WI38 (cell line): ENCODE measurements around the gene CIDEC.

Experiments used
- H3K4me3 ChIP-seq: 2 replicates; pipeline ENCODE4 v1.5.1; 2011; ENCODE audit warnings: low read depth, mild to moderate bottlenecking, control low read depth, low read length
- TF ChIP-seq, protein P1 (sequence below): IDR thresholded peaks from 2 replicates; pipeline ENCODE4 v1.5.1; 2012; ENCODE audit warnings: low read depth, mild to moderate bottlenecking, control low read depth, low read length

CIDEC gene

DNA sequence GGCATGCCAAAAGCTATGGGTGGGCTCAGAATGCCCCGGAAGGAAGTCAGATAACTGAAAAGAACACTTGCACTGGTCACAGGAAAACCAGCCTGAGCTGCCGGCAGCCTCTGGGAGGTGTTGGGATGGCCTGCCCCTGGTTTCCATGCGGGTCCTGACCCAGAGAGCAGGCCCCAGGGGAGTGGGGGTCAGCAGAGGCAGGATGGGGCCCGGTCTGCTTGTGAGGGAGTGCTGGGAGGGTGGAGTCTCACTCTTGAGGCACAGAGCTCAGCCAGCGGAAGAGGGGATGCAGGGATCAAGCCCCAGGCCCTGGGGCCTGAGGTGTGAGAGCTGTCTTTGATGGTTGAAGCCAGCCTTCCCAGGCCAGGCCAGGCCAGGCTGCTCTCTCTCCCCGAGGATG is 33.8 kb downstream of the CIDEC start:
- H3K4me3 ChIP-seq, result no peak overlapping the region
- TF ChIP-seq, protein P1, sequence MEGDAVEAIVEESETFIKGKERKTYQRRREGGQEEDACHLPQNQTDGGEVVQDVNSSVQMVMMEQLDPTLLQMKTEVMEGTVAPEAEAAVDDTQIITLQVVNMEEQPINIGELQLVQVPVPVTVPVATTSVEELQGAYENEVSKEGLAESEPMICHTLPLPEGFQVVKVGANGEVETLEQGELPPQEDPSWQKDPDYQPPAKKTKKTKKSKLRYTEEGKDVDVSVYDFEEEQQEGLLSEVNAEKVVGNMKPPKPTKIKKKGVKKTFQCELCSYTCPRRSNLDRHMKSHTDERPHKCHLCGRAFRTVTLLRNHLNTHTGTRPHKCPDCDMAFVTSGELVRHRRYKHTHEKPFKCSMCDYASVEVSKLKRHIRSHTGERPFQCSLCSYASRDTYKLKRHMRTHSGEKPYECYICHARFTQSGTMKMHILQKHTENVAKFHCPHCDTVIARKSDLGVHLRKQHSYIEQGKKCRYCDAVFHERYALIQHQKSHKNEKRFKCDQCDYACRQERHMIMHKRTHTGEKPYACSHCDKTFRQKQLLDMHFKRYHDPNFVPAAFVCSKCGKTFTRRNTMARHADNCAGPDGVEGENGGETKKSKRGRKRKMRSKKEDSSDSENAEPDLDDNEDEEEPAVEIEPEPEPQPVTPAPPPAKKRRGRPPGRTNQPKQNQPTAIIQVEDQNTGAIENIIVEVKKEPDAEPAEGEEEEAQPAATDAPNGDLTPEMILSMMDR, result no peak

DNA sequence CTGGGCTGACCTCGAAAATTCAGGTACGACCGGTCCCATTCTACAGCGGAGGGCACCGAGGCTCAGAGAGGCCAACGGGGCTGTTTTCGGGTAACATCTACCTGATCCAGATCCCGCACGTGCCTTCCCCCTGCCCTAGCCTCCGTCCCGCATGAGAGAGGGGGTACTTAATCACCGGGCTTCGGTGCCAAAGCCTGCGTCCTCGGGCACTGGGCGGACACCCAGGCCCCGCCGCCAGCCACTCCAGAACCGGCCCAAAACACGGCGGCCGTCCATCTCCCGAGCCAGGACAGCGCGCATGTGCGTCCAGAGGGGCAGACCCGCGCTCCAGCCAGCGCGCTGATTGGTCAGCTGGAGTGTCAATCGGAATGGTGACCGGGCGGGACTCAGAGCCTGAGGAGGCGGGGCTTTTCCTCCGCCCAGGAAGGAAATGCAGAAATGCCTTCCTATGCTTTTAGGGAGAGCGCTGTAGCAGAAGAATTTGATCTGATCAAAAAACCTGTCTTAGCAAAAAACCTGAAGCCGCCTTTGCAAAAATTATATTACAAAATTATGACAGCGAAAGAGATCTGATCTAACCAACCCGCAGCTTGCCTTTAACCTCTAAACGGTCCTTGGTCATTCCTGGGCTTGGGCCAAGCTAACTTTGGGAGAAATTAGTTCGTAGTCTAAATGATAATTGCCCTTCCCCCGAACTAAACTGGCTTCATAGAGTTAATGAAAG is 36.2 kb downstream of the CIDEC start, which contains the start of gene RPUSD3:
RPUSD3 (minus strand) TSS at position 294 of the 724 bp plus-strand sequence; CDS start at position 276, 18 bp downstream.
- H3K4me3 ChIP-seq, result peak within 1 kb of the TSS; percentile 92
- TF ChIP-seq, protein P1, result no peak

DNA sequence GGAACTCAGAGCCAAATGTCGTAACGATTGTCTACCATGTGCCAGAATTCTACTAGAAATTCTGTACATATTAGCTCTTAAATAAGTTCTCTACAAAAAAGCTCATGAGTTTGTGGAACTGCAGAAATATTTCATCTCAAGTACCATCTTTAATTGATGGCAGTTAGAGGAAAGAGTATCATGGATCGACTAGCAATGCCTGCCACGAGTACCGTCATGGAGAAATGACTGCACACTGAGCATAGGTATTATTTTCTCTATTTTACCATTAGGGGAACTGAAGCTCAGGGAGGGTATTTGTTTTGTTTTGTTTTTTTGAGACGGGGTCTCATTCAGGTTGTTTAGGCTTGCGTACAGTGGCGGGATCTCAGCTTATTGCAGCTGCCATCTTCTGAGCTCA is 39.0 kb downstream of the CIDEC start:
- no peak overlapping the region for H3K4me3 ChIP-seq
- TF ChIP-seq, protein P1, result no peak

DNA sequence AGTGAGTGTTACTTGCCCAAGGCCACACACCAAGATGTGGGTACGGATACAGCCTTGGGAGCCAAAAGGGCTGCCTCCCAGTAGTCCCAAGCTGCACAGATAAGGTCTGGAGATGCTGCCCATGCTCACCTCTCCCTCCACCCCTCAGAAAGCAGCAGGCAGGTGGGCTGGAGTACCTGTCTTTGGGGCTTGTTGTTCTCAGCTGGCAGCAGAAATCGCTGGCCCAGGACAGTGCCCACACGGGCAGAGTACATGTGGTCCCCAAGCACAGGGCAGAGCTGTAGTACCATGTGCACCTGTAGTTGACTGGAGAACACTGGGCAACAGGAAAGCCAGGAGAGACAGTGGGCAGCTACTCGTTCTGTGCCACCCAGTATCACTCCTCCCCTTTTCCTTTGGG is 41.2 kb downstream of the CIDEC start:
- TF ChIP-seq, protein P1, result no peak

DNA sequence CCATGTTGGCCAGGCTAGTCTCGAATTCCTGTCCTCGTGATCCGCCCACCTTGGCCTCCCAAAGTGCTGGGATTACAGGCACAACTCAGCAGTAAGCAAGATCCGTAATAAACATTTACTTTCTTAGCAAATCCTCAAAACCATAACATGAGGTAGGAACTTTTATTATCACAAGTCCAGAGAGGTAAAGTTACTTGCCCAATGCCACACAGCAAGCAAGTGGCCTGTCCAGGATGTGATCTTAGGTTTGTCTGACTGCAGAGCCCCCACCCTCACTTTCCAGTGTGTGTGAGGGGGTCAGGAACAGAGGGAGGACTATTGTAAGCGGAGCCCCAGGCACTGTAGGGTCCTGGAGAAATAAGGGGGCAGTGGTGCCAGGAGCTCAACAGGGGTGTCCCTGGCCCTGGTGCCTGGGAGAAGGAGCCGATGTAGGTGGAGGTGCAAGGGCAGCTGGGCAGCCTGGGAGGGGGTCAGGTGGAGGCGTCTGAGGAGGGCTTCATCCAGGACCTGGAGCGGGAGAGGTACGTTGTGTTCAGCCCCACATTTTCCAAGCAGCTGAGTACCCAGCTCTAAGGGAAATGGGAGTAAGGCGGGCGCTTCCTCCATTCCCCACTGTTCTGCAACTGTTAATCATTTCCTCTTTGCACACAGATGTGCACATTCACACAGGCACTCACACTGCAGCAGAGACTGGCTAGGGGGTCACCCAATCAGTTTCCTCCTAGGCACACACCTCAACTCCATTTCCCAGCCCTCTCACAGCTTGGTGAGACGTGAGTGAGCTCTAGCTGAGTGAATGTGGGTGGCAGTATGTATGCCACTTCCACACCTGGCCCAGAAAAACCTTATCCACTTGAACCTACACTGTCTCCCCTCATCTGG is 42.1 kb downstream of the CIDEC start:
- TF ChIP-seq, protein P1, result no peak
- no peak overlapping the region for H3K4me3 ChIP-seq

More for the DNA sequence above, 41.2 kb downstream of the CIDEC start:
- no peak overlapping the region for H3K4me3 ChIP-seq

DNA sequence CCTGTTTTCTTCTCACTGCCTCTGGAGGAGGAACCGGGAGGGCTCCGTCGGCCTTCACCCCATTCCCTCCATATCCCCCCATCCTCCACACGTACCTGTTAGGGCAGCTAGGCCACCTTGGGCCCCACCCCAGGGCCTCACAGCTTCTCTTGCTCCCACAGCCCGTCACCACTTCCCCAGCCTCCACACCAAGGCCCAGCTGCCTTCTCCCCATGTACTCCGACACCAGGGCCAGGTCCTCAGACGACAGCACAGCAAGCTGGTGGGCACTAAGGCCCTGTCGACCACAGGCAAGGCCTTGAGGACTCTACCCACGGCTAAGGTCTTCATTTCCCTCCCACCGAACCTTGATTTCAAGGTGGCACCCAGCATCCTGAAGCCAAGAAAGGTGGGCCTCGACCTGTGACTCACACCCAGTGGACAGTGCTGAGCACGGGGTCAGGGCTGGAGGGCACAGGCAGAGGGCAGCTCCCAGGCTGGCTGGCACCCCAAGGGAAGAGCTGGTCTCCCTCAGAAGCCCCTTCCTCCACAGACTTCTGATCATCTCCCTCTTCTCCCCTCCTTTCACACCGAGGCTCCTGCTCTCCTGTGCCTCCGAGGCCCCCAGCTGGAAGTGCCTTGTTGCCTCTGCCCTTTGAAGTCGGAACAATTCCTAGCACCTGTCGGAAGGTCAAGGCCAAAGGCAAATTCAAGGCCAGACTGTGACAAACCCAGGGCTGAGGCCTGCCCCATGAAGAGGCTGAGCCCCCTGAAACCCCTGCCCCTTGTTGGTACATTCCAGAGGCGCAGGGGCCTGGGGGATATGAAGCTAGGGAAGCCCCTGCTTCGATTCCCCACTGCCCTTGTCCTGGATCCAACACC is 45.3 kb downstream of the CIDEC start:
- TF ChIP-seq, protein P1, result no peak
- H3K4me3 ChIP-seq, result no peak overlapping the region
